PC-9 (cell line): ENCODE measurements around the gene SACM1L. TPM values are rescaled to one million over a fixed set of nuclear protein-coding genes. Genes with fewer than 3 reads are reported as not detected.

Experiments used
- BruUV-seq: library from RNA; stranded (reverse); fragments of 400-500 nt; replicated peaks from 2 replicates; lab custom pipeline; 2021; lab: Mats Ljungman, UMichigan
- CTCF ChIA-PET: fragments of 300-600 bp; sonication (Branson Sonifier 250); formaldehyde crosslinking; loops from one replicate; lab custom pipeline; 2022; ENCODE audit warnings: antibody characterized with exemption; lab: Charles Lee
- POLR2A ChIA-PET: fragments of 300-600 bp; sonication (Branson Sonifier 250); formaldehyde crosslinking; loops from one replicate; lab custom pipeline; 2022; ENCODE audit warnings: antibody characterized with exemption; ENCODE audit not compliant: unreplicated experiment; lab: Charles Lee
- DNase-seq, 2 experiments: peaks; one replicate each; pipeline versions ENCODE4 v3.0.0 to v3.0.0-alpha.2; 2015 to 2022; ENCODE audit warnings: mixed read lengths in 1 of 2
- H2AFZ ChIP-seq: fragments of 200-600 bp; sonication (generic); 2 replicates; pipeline ENCODE4 v1.8.1; 2017; ENCODE audit warnings: antibody characterized with exemption
- H3F3A ChIP-seq: fragments of 200-600 bp; sonication (generic); 2 replicates; pipeline ENCODE4 v1.8.1; 2017; ENCODE audit warnings: antibody characterized with exemption, mild to moderate bottlenecking, low read depth; ENCODE audit not compliant: insufficient read depth
- H3K27ac ChIP-seq: fragments of 200-600 bp; sonication (generic); 2 replicates; pipeline ENCODE4 v1.6.1; 2016; ENCODE audit warnings: mixed run types
- H3K27me3 ChIP-seq: fragments of 200-600 bp; sonication (generic); 2 replicates; pipeline ENCODE4 v1.6.1; 2016; ENCODE audit warnings: low read depth, mixed run types; ENCODE audit not compliant: insufficient read depth
- H3K36me3 ChIP-seq: fragments of 200-600 bp; sonication (generic); 2 replicates; pipeline ENCODE4 v1.6.1; 2016; ENCODE audit warnings: low read depth, mixed run types
- H3K4me1 ChIP-seq: fragments of 200-600 bp; sonication (generic); replicated peaks from 2 replicates; pipeline ENCODE4 v1.6.1; 2016; ENCODE audit warnings: mixed run types; ENCODE audit not compliant: insufficient read depth
- H3K4me2 ChIP-seq: fragments of 200-600 bp; sonication (generic); 2 replicates; pipeline ENCODE4 v1.6.1; 2017; ENCODE audit warnings: mixed run types
- H3K4me3 ChIP-seq: fragments of 200-600 bp; sonication (generic); 2 replicates; pipeline ENCODE4 v1.6.1; 2016; ENCODE audit warnings: mixed run types
- H3K79me2 ChIP-seq: fragments of 200-600 bp; sonication (generic); 2 replicates; pipeline ENCODE4 v1.6.1; 2017; ENCODE audit warnings: low read depth, mixed run types
- H3K9me2 ChIP-seq: fragments of 200-600 bp; sonication (generic); 2 replicates; pipeline ENCODE4 v1.8.1; 2017; ENCODE audit warnings: mild to moderate bottlenecking; ENCODE audit not compliant: insufficient read depth
- H3K9me3 ChIP-seq: fragments of 200-600 bp; sonication (generic); 2 replicates; pipeline ENCODE4 v1.8.1; 2016; ENCODE audit warnings: low read depth; ENCODE audit not compliant: insufficient read depth
- H4K20me1 ChIP-seq: fragments of 200-600 bp; sonication (generic); 2 replicates; pipeline ENCODE4 v1.8.1; 2017; ENCODE audit not compliant: insufficient read depth
- CTCF ChIP-seq: fragments of 200-600 bp; sonication (generic); conservative IDR thresholded peaks from 2 replicates; pipeline ENCODE4 v1.6.1; 2017; ENCODE audit warnings: mixed run types, antibody characterized with exemption, mild to moderate bottlenecking, moderate library complexity
- EZH2 ChIP-seq: fragments of 200-600 bp; sonication (generic); IDR thresholded peaks from 2 replicates; pipeline ENCODE4 v1.8.0; 2017; ENCODE audit warnings: antibody characterized with exemption, low read depth
- intact Hi-C: fragments of 100-400 bp; cut with micrococcal nuclease; formaldehyde crosslinking; loops from one replicate; pipeline ENCODE4 v1.10.0; 2022; ENCODE audit not compliant: unreplicated experiment
- total RNA-seq: library from RNA; stranded (reverse); gene quantifications from 2 replicates; pipeline ENCODE4 v1.2.3, GENCODE V29; 2021

Gene SACM1L
- total RNA-seq, 1 experiment from 2014 or later, result 33.9 TPM

GRCh38 chr3:45659661-45660566, 29.3 kb upstream of the SACM1L start:
- CTCF ChIA-PET, result interaction anchor here (0.6 to 1.4 kb wide), 16 partner anchors 10 to 1454 kb away, joined by 3 to 14 read pairs (median 5); no protein-coding TSS in a partner anchor
- H3K9me3 ChIP-seq, result no peaks in the 10 kb centered on the region
- H3K4me1 ChIP-seq, result peaks cover 10% of the 10 kb centered on the region
- H2AFZ ChIP-seq, result no peak overlapping the region
- peaks cover 42% of the 10 kb centered on the region for H3K79me2 ChIP-seq
- H3F3A ChIP-seq, result peaks cover 32% of the 10 kb centered on the region
- no TSS peak for BruUV-seq
- DNase-seq, result peak; percentile 52 to 56
- H3K27me3 ChIP-seq, result no peaks in the 10 kb centered on the region
- H3K9me2 ChIP-seq, result no peaks in the 10 kb centered on the region
- POLR2A ChIA-PET, result interaction anchor here (0.5 to 1.0 kb wide), 2 partner anchors 10 to 61 kb away, joined by 4 to 11 read pairs; no protein-coding TSS in a partner anchor
- peaks cover 4% of the 10 kb centered on the region; the same call in 1 of the 2 replicates for H3K36me3 ChIP-seq
- H4K20me1 ChIP-seq, result no peaks in the 10 kb centered on the region; the same call in 1 of the 2 replicates
- no peak for TF ChIP-seq EZH2
- peak; percentile 83 for TF ChIP-seq CTCF
- intact Hi-C loops, result no loop called here
- no peak overlapping the region for H3K4me2 ChIP-seq
- peak overlapping the region; percentile 34; the same call in 1 of the 2 replicates for H3K27ac ChIP-seq
- no peak overlapping the region for H3K4me3 ChIP-seq

GRCh38 chr3:45660567-45660901, 28.7 kb upstream of the SACM1L start:
- Histone ChIP-seq H3K4me2 (no peak overlapping the region), H3K79me2 (peaks cover 38% of the 10 kb centered on the region), H4K20me1 (no peaks in the 10 kb centered on the region; the same call in 1 of the 2 replicates), H3K9me3 (no peaks in the 10 kb centered on the region), H3K4me3 (no peak overlapping the region), H3K4me1 (peaks cover 10% of the 10 kb centered on the region), H2AFZ (no peak overlapping the region), H3F3A (peaks cover 31% of the 10 kb centered on the region), H3K36me3 (peaks cover 4% of the 10 kb centered on the region; the same call in 1 of the 2 replicates), H3K27me3 (no peaks in the 10 kb centered on the region), H3K27ac (no peak overlapping the region), H3K9me2 (no peaks in the 10 kb centered on the region)
- no peak for DNase-seq
- intact Hi-C loops, result no loop called here
- BruUV-seq, result no TSS peak
- POLR2A ChIA-PET, result interaction anchor here (0.5 kb wide), 1 partner anchor 11 kb away, joined by 4 read pairs; no protein-coding TSS in a partner anchor
- TF ChIP-seq EZH2 (no peak), CTCF (no peak)
- CTCF ChIA-PET, result interaction anchor here (0.6 to 1.4 kb wide), 7 partner anchors 9 to 620 kb away, joined by 3 to 14 read pairs (median 6); no protein-coding TSS in a partner anchor

- Histone ChIP-seq H3K9me3 (no peaks in the 10 kb centered on the region), H3K4me3 (no peak overlapping the region), H2AFZ (no peak overlapping the region), H3K4me1 (peaks cover 14% of the 10 kb centered on the region; the same call in 1 of the 2 replicates), H3K27ac (no peak overlapping the region), H3K79me2 (peaks cover 16% of the 10 kb centered on the region), H3K27me3 (no peaks in the 10 kb centered on the region), H3K9me2 (no peaks in the 10 kb centered on the region), H4K20me1 (no peaks in the 10 kb centered on the region; the same call in 1 of the 2 replicates), H3K4me2 (no peak overlapping the region), H3F3A (peaks cover 40% of the 10 kb centered on the region), H3K36me3 (0 out of 2 replicates have a peak, but pooled peaks cover 9% of the 10 kb centered on the region)
- ChIA-PET CTCF (no interaction called here), POLR2A (no interaction called here)
- intact Hi-C loops, result no loop called here
- DNase-seq, result no peak
- TF ChIP-seq EZH2, result no peak
- no peak for TF ChIP-seq CTCF
- no TSS peak for BruUV-seq
Observed at GRCh38 chr3:45664578-45664977, 24.6 kb upstream of the SACM1L start.
